ENCODE data around the gene CNTNAP2.

CNTNAP2 gene

GRCh38 chr7:146291900-146292299, 175.3 kb downstream of the CNTNAP2 start:
- Mint-ChIP-seq H3K27ac (no peak overlapping the region), H3K36me3 (ENCODE audit: low read depth) (no peaks in the 10 kb centered on the region), H3K27me3 (ENCODE audit: low read depth) (no peaks in the 10 kb centered on the region), H3K4me3 (no peak overlapping the region), H3K4me1 (ENCODE audit: low read depth) (no peaks in the 10 kb centered on the region), H3K9me3 (no peaks in the 10 kb centered on the region)

DNA sequence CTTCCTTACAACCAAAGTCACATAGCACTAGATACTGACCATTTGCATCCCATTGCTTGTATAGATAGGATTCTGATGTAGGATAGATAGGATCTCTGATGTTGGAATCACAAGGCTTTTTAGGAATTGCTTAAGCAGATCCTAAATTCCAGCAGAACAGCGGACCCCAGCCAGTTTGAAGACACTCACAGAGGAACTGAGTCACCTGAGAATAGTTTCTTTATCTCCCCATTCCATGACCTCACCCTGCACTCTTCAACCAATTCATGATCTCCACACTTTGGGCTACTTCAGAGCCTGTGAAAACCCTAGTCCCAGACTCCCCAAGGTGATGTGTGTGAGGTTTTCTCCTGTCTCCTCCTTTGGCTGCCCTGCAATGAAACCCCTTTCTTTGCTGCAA, 179.4 kb downstream of the CNTNAP2 start:
- Mint-ChIP-seq H3K4me1 (ENCODE audit: low read depth) (no peaks in the 10 kb centered on the region), H3K27me3 (ENCODE audit: low read depth) (no peaks in the 10 kb centered on the region), H3K27ac (no peak overlapping the region), H3K4me3 (no peak overlapping the region), H3K9me3 (no peaks in the 10 kb centered on the region), H3K36me3 (ENCODE audit: low read depth) (no peaks in the 10 kb centered on the region)

DNA sequence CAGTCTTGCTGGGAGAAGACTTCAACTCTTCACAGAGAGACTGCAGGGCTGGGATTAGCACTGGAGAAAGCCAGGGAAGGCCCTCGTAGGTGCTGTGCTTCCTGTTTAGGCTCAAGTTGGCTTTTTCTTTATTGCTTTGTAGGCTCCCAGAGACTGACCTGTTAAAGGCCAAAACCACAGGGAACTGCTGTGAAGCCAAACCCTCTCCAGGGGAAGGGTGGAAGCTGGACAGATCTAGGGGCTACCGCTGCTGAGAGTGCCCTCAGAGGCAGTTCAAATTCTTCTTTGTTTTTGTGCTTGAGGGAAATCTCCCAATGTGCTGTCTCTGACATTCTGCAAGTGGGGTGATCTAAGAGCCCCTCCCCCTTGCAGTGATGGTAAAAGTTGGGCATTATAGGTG, 198.4 kb downstream of the CNTNAP2 start:
- Mint-ChIP-seq H3K9me3 (peaks cover 11% of the 10 kb centered on the region), H3K27me3 (ENCODE audit: low read depth) (no peaks in the 10 kb centered on the region), H3K36me3 (ENCODE audit: low read depth) (no peaks in the 10 kb centered on the region), H3K4me3 (no peak overlapping the region), H3K4me1 (ENCODE audit: low read depth) (no peaks in the 10 kb centered on the region), H3K27ac (no peak overlapping the region)

GRCh38 chr7:146319629-146320028, 203.0 kb downstream of the CNTNAP2 start:
- H3K4me3 Mint-ChIP-seq: no peak overlapping the region
- no peaks in the 10 kb centered on the region for H3K36me3 Mint-ChIP-seq (ENCODE audit: low read depth)
- no peaks in the 10 kb centered on the region for H3K27me3 Mint-ChIP-seq (ENCODE audit: low read depth)
- peaks cover 4% of the 10 kb centered on the region for H3K9me3 Mint-ChIP-seq
- no peak overlapping the region for H3K27ac Mint-ChIP-seq
- H3K4me1 Mint-ChIP-seq (ENCODE audit: low read depth): no peaks in the 10 kb centered on the region

GRCh38 chr7:146321301-146321700, 204.7 kb downstream of the CNTNAP2 start:
- Mint-ChIP-seq H3K27me3 (ENCODE audit: low read depth) (no peaks in the 10 kb centered on the region), H3K4me1 (ENCODE audit: low read depth) (no peaks in the 10 kb centered on the region), H3K27ac (no peak overlapping the region), H3K9me3 (peaks cover 3% of the 10 kb centered on the region), H3K36me3 (ENCODE audit: low read depth) (no peaks in the 10 kb centered on the region), H3K4me3 (no peak overlapping the region)

DNA sequence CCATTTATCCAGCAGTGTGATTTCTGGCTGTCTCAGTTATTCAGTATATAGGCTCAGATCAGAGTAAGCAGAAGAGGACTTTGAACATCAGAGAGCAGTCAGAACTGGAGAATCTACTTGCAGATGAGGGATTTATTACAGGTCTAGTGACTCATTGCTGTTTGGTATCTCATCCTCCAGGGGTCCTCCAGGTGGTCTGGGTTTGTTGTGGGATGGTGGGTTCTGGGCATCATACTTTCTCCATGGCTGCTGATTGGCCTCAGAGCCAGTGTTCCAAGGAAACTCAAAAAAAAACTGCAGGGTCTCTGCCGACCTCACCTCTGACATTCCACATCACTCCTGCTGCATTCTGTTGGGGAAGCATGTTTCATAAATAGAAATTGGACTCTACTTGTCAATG, 214.8 kb downstream of the CNTNAP2 start:
- H3K4me3 Mint-ChIP-seq: no peak overlapping the region
- no peak overlapping the region for H3K27ac Mint-ChIP-seq
- peaks cover 31% of the 10 kb centered on the region for H3K9me3 Mint-ChIP-seq
- H3K36me3 Mint-ChIP-seq (ENCODE audit: low read depth): no peaks in the 10 kb centered on the region
- H3K27me3 Mint-ChIP-seq (ENCODE audit: low read depth): no peaks in the 10 kb centered on the region
- H3K4me1 Mint-ChIP-seq (ENCODE audit: low read depth): no peaks in the 10 kb centered on the region

GRCh38 chr7:146345251-146345650, 228.7 kb downstream of the CNTNAP2 start:
- Mint-ChIP-seq H3K4me3 (no peak overlapping the region), H3K27me3 (ENCODE audit: low read depth) (no peaks in the 10 kb centered on the region), H3K27ac (no peak overlapping the region), H3K4me1 (ENCODE audit: low read depth) (no peaks in the 10 kb centered on the region), H3K36me3 (ENCODE audit: low read depth) (no peaks in the 10 kb centered on the region), H3K9me3 (peaks cover 5% of the 10 kb centered on the region)

GRCh38 chr7:146346096-146346495, 229.5 kb downstream of the CNTNAP2 start:
- Mint-ChIP-seq H3K4me3 (no peak overlapping the region), H3K36me3 (ENCODE audit: low read depth) (no peaks in the 10 kb centered on the region), H3K9me3 (peaks cover 5% of the 10 kb centered on the region), H3K4me1 (ENCODE audit: low read depth) (no peaks in the 10 kb centered on the region), H3K27ac (no peak overlapping the region), H3K27me3 (ENCODE audit: low read depth) (no peaks in the 10 kb centered on the region)

- Mint-ChIP-seq H3K9me3 (peaks cover 11% of the 10 kb centered on the region), H3K27ac (no peak overlapping the region), H3K27me3 (ENCODE audit: low read depth) (no peaks in the 10 kb centered on the region), H3K36me3 (ENCODE audit: low read depth) (no peaks in the 10 kb centered on the region), H3K4me3 (no peak overlapping the region), H3K4me1 (ENCODE audit: low read depth) (no peaks in the 10 kb centered on the region)
Observed at GRCh38 chr7:146355216-146355615, 238.6 kb downstream of the CNTNAP2 start.

DNA sequence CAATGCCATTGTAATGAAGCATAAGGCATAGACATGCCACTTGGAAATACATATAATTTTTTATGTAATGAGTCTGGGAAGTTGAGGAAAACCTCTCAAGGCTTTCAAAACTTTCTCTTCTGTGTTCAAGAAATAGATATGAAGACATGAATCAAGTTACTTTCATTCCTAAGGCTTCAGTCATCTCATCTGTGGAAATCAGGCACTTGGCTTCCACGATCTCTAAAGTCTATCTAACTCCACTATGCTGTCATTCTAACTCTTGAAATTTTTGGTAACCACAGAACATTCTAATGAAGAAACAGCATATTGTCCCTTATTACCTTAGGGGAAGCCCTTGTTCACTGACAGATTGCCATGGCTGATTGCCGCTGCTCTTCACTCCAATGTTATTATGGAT, 242.6 kb downstream of the CNTNAP2 start:
- no peaks in the 10 kb centered on the region for H3K27me3 Mint-ChIP-seq (ENCODE audit: low read depth)
- H3K36me3 Mint-ChIP-seq (ENCODE audit: low read depth): no peaks in the 10 kb centered on the region
- H3K4me3 Mint-ChIP-seq: no peak overlapping the region
- H3K27ac Mint-ChIP-seq: no peak overlapping the region
- no peaks in the 10 kb centered on the region for H3K4me1 Mint-ChIP-seq (ENCODE audit: low read depth)
- peaks cover 11% of the 10 kb centered on the region for H3K9me3 Mint-ChIP-seq

DNA sequence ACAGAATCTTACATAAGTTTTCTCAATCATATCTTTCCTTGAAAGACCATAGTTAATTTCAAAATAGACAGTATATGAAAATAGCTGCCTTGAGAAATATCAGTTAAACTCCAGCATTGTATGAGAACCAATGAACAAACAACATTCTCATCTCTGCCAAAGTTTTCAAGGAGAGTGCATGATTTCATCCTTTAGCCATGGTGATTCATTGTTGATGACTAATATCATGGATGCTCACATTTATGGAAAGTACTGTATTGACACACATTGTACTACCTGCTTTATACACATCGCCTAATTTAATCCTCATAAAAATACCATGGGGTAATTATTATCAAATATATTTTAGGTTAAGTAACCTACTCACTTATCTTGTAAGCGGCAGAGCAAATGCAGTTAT, 250.3 kb downstream of the CNTNAP2 start:
- Mint-ChIP-seq H3K27ac (no peak overlapping the region), H3K4me3 (no peak overlapping the region)

DNA sequence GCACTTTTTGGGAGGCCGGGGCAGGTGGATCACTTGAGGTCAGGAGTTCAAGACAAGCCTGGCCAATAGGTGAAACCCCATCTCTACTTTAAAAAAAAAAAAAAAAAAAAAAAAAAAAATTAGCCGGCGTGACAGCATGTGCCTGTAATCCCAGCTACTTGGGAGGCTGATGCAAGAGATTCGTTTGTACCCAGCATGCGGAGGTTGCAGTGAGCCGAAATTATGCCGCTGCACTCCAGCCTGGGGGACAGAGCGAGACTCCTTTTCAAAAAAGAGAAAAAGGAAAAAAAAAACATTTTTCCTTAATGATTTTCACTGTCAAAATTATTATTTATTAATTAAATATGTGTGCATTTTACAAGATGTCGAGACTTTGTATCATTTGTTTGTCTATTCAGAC, 253.6 kb downstream of the CNTNAP2 start:
- Mint-ChIP-seq H3K4me1 (ENCODE audit: low read depth) (no peaks in the 10 kb centered on the region), H3K27me3 (ENCODE audit: low read depth) (no peaks in the 10 kb centered on the region), H3K9me3 (peaks cover 5% of the 10 kb centered on the region), H3K27ac (no peak overlapping the region), H3K4me3 (no peak overlapping the region), H3K36me3 (ENCODE audit: low read depth) (no peaks in the 10 kb centered on the region)

More for the DNA sequence above, 250.3 kb downstream of the CNTNAP2 start:
- H3K4me1 Mint-ChIP-seq (ENCODE audit: low read depth): no peaks in the 10 kb centered on the region
- no peaks in the 10 kb centered on the region for H3K36me3 Mint-ChIP-seq (ENCODE audit: low read depth)
- H3K9me3 Mint-ChIP-seq: peaks cover 6% of the 10 kb centered on the region
- H3K27me3 Mint-ChIP-seq (ENCODE audit: low read depth): no peaks in the 10 kb centered on the region

- H3K4me1 Mint-ChIP-seq (ENCODE audit: low read depth): no peaks in the 10 kb centered on the region
- H3K36me3 Mint-ChIP-seq (ENCODE audit: low read depth): no peaks in the 10 kb centered on the region
- H3K9me3 Mint-ChIP-seq: peaks cover 5% of the 10 kb centered on the region
- no peak overlapping the region for H3K4me3 Mint-ChIP-seq
- H3K27ac Mint-ChIP-seq: no peak overlapping the region
- no peaks in the 10 kb centered on the region for H3K27me3 Mint-ChIP-seq (ENCODE audit: low read depth)
Observed at GRCh38 chr7:146375170-146375569, 258.6 kb downstream of the CNTNAP2 start.

DNA sequence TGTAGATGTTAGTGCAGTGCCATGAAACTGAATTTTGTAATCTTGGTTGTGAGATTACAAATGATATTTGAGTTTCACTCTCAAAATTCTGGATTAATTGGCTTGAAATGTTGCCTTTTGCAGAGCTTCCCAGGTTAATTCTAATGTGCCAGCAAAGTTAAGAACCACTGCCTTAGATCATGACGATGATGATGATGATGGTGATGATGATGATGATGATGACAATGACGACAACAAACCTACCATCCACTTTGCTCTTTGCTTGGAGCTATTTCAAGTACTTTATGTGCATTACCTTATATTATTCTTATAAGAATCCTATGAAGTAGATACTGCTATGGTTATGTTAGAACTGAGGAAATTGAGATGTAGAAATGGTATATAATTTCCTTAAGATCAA, 261.6 kb downstream of the CNTNAP2 start:
- no peak overlapping the region for H3K4me3 Mint-ChIP-seq
- no peaks in the 10 kb centered on the region for H3K9me3 Mint-ChIP-seq
- no peak overlapping the region for H3K27ac Mint-ChIP-seq
- H3K27me3 Mint-ChIP-seq (ENCODE audit: low read depth): no peaks in the 10 kb centered on the region
- no peaks in the 10 kb centered on the region for H3K4me1 Mint-ChIP-seq (ENCODE audit: low read depth)
- no peaks in the 10 kb centered on the region for H3K36me3 Mint-ChIP-seq (ENCODE audit: low read depth)

GRCh38 chr7:146387140-146387539, 270.5 kb downstream of the CNTNAP2 start:
- no peaks in the 10 kb centered on the region for H3K36me3 Mint-ChIP-seq (ENCODE audit: low read depth)
- no peaks in the 10 kb centered on the region for H3K27me3 Mint-ChIP-seq (ENCODE audit: low read depth)
- H3K27ac Mint-ChIP-seq: no peak overlapping the region

GRCh38 chr7:146388928-146389327, 272.3 kb downstream of the CNTNAP2 start:
- no peak overlapping the region for H3K27ac Mint-ChIP-seq
- no peaks in the 10 kb centered on the region for H3K36me3 Mint-ChIP-seq (ENCODE audit: low read depth)
- H3K27me3 Mint-ChIP-seq (ENCODE audit: low read depth): no peaks in the 10 kb centered on the region
- peaks cover 7% of the 10 kb centered on the region for H3K9me3 Mint-ChIP-seq
- no peaks in the 10 kb centered on the region for H3K4me1 Mint-ChIP-seq (ENCODE audit: low read depth)
- no peak overlapping the region for H3K4me3 Mint-ChIP-seq

More at GRCh38 chr7:146387140-146387539, 270.5 kb downstream of the CNTNAP2 start:
- Mint-ChIP-seq H3K4me1 (ENCODE audit: low read depth) (no peaks in the 10 kb centered on the region), H3K9me3 (peaks cover 7% of the 10 kb centered on the region), H3K4me3 (no peak overlapping the region)

Measured in T-helper 1 cell treated with Interleukin-12 subunit alpha and Interleukin-12 subunit beta and Interleukin-4 antibody, amounts not matched to agents 30 μg/mL and 1 μg/mL, for 36 hours (primary cell).